ENCODE data around the gene CTIF. TPM values are rescaled to one million over a fixed set of nuclear protein-coding genes. Genes with fewer than 3 reads are reported as not detected.

The CTIF gene
- polyA plus RNA-seq, 3 donors: 0.38 to 8.7 (median 1.2) TPM

DNA sequence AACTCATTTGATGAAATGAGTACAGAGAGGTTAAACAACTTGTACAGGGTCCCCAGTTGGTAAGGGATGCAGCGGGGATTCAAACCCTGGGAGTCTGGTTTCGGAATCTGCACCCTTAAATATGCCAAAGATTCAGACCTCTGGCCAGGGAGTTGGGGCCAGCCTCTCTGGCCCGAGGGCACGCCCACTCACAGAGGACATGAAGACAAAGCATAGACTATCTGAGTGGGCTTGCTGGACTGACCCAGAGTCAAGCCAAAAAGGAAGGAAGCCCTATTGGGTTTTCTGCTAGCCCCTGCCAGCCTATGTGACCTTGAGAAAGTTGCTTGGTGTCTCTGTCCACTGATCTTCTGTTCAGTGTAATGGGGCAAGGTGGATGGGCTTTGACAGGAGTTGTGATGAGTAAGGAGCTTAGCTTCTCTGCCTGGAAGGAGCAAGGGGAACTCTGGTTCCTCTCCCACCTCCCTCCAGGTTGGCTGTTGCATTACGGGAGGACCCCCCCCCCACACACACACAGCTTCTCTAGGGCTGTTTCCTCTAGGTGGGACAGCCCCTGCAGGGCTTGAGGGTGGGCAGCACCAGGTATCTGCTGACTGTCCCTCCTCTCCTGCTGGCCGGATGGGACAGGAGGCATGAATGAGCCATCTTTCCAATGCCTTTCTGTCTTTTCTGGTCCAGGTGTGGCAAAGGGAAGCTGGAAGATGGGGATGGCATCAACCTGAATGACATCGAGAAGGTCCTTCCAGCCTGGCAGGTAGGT is 131.3 kb downstream of the CTIF start:
- DNase-seq: no peak
- H4K20me1 ChIP-seq (ENCODE audit: insufficient read depth, low read length): no peaks in the 10 kb centered on the region
- H3K27ac Mint-ChIP-seq: no peak overlapping the region
- intact Hi-C loops (cut with micrococcal nuclease): loop anchor here (10.0 kb wide), 4 partner anchors 75 to 565 kb away; no protein-coding TSS in a partner anchor
- peaks cover 0 to 7% of the 10 kb centered on the region in 2 donors for H3K9me3 ChIP-seq (replicated peaks in 1 of 2; ENCODE audit: control insufficient read depth in 1 of 2, insufficient read depth in 1 of 2, low read length in 2 of 2)
- H3K27ac ChIP-seq (ENCODE audit: low read depth in 1 of 2, low read length in 2 of 2): no peak overlapping the region
- H3K36me3 ChIP-seq (replicated peaks in 1 of 2; ENCODE audit: control insufficient read depth in 1 of 2, insufficient read depth in 2 of 2, low read length in 2 of 2): peaks cover 12 to 42% of the 10 kb centered on the region in 2 donors
- no peak overlapping the region for H3K4me3 Mint-ChIP-seq
- no peak overlapping the region for H3K4me2 ChIP-seq (replicated peaks; ENCODE audit: extremely low read depth, low read length, poor library complexity, severe bottlenecking)
- no peak overlapping the region for H3K9ac ChIP-seq (ENCODE audit: insufficient read depth, low read length, poor library complexity, severe bottlenecking)
- no peaks in the 10 kb centered on the region for H3K27me3 Mint-ChIP-seq (ENCODE audit: low read depth in 3 of 3)
- H3K4me1 ChIP-seq (ENCODE audit: control insufficient read depth in 1 of 2, insufficient read depth in 2 of 2, low read length in 2 of 2): peaks cover 34 to 40% of the 10 kb centered on the region in 2 donors
- H3K4me1 Mint-ChIP-seq: peaks cover 39% of the 10 kb centered on the region
- H3K27me3 ChIP-seq (ENCODE audit: control insufficient read depth in 2 of 2, insufficient read depth in 2 of 2, low read length in 2 of 2): no peaks in the 10 kb centered on the region
- H3K79me2 ChIP-seq (ENCODE audit: insufficient read depth, low read length): no peaks in the 10 kb centered on the region
- no peak overlapping the region for H2AFZ ChIP-seq (ENCODE audit: insufficient read depth, low read depth, low read length, poor library complexity, severe bottlenecking)
- H3K4me3 ChIP-seq (replicated peaks in 1 of 3; ENCODE audit: low read depth in 2 of 3, low read length in 3 of 3): no peak overlapping the region
- H3K9me3 Mint-ChIP-seq: peaks cover 7 to 16% (median 12%) of the 10 kb centered on the region in 7 donors
- 87% methylated on average over 4 of the region's 7 CpGs for WGBS (ENCODE audit: insufficient coverage)
- TF ChIP-seq, protein P1, sequence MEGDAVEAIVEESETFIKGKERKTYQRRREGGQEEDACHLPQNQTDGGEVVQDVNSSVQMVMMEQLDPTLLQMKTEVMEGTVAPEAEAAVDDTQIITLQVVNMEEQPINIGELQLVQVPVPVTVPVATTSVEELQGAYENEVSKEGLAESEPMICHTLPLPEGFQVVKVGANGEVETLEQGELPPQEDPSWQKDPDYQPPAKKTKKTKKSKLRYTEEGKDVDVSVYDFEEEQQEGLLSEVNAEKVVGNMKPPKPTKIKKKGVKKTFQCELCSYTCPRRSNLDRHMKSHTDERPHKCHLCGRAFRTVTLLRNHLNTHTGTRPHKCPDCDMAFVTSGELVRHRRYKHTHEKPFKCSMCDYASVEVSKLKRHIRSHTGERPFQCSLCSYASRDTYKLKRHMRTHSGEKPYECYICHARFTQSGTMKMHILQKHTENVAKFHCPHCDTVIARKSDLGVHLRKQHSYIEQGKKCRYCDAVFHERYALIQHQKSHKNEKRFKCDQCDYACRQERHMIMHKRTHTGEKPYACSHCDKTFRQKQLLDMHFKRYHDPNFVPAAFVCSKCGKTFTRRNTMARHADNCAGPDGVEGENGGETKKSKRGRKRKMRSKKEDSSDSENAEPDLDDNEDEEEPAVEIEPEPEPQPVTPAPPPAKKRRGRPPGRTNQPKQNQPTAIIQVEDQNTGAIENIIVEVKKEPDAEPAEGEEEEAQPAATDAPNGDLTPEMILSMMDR (IDR thresholded peaks at IDR 0.05): no peak
- H3K36me3 Mint-ChIP-seq: peaks cover 35 to 57% of the 10 kb centered on the region in 2 donors

DNA sequence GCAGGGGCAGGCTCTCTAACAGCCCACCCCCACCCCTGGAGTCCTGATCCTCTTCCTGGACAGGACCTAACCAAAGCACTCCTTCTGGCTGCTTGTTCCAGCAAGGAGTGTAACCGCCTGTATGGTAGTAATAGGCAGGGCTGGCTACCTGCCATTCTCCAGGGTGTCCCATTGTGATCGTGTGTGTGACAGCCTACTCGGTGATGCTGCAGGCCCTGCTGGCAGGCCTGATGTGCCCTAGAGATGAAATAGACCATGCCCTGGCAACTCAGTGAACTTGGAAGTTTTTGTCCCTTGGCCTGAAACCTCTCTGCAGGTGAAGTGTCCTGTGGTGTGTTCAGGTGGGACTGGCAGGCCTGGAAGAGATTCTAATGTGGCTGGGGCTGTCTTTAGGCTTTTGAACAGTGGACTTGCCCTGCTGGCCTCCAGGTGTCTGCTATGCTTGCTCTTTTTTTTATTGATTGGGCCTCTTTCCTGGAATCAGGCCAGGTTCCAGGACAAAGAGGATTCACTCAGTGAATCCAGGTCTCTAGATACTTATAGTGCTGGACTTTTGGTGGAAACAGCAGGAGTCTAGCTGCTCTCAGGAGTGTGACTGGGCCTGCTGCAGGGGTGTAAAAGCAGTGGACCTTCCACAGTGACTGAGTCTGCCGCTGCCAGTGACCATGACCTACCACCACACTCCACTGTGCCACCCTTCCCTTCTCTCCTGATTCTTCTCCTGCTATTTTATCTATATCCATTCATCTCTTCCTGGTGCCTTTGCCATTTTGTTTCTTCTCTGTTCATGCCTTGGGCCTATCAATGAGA is 132.1 kb downstream of the CTIF start:
- Mint-ChIP-seq H3K36me3 (peaks cover 28 to 49% of the 10 kb centered on the region in 2 donors), H3K27me3 (ENCODE audit: low read depth in 3 of 3) (no peaks in the 10 kb centered on the region), H3K4me3 (no peak overlapping the region), H3K9me3 (peaks cover 4 to 12% (median 8%) of the 10 kb centered on the region in 7 donors), H3K27ac (no peak overlapping the region), H3K4me1 (peaks cover 47% of the 10 kb centered on the region)
- Histone ChIP-seq H3K36me3 (replicated peaks in 1 of 2; ENCODE audit: control insufficient read depth in 1 of 2, insufficient read depth in 2 of 2, low read length in 2 of 2) (peaks cover 12 to 36% of the 10 kb centered on the region in 2 donors), H3K27ac (ENCODE audit: low read depth in 1 of 2, low read length in 2 of 2) (no peak overlapping the region), H3K27me3 (ENCODE audit: control insufficient read depth in 2 of 2, insufficient read depth in 2 of 2, low read length in 2 of 2) (no peaks in the 10 kb centered on the region), H3K4me3 (replicated peaks in 1 of 3; ENCODE audit: low read depth in 2 of 3, low read length in 3 of 3) (no peak overlapping the region), H3K4me1 (ENCODE audit: control insufficient read depth in 1 of 2, insufficient read depth in 2 of 2, low read length in 2 of 2) (peaks cover 42 to 47% of the 10 kb centered on the region in 2 donors), H4K20me1 (ENCODE audit: insufficient read depth, low read length) (no peaks in the 10 kb centered on the region), H3K9me3 (replicated peaks in 1 of 2; ENCODE audit: control insufficient read depth in 1 of 2, insufficient read depth in 1 of 2, low read length in 2 of 2) (peaks cover 0 to 5% of the 10 kb centered on the region in 2 donors), H3K79me2 (ENCODE audit: insufficient read depth, low read length) (no peaks in the 10 kb centered on the region), H3K9ac (ENCODE audit: insufficient read depth, low read length, poor library complexity, severe bottlenecking) (no peak overlapping the region), H3K4me2 (replicated peaks; ENCODE audit: extremely low read depth, low read length, poor library complexity, severe bottlenecking) (no peak overlapping the region), H2AFZ (ENCODE audit: insufficient read depth, low read depth, low read length, poor library complexity, severe bottlenecking) (no peak overlapping the region)
- WGBS (ENCODE audit: insufficient coverage): 100% methylated on average over 4 of the region's 4 CpGs
- TF ChIP-seq, protein P1 (IDR thresholded peaks at IDR 0.05): no peak
- intact Hi-C loops (cut with micrococcal nuclease): loop anchor here (10.0 kb wide), 3 partner anchors 74 to 564 kb away; no protein-coding TSS in a partner anchor
- DNase-seq: no peak
